Pons (tissue), 1 donor: ENCODE results near the gene EPHB1.

ENCODE experiments used
- DNase-seq: peaks from one replicate; pipeline ENCODE4 v3.0.0-alpha.2; 2016; ENCODE audit warnings: low spot score

EPHB1 gene

DNA sequence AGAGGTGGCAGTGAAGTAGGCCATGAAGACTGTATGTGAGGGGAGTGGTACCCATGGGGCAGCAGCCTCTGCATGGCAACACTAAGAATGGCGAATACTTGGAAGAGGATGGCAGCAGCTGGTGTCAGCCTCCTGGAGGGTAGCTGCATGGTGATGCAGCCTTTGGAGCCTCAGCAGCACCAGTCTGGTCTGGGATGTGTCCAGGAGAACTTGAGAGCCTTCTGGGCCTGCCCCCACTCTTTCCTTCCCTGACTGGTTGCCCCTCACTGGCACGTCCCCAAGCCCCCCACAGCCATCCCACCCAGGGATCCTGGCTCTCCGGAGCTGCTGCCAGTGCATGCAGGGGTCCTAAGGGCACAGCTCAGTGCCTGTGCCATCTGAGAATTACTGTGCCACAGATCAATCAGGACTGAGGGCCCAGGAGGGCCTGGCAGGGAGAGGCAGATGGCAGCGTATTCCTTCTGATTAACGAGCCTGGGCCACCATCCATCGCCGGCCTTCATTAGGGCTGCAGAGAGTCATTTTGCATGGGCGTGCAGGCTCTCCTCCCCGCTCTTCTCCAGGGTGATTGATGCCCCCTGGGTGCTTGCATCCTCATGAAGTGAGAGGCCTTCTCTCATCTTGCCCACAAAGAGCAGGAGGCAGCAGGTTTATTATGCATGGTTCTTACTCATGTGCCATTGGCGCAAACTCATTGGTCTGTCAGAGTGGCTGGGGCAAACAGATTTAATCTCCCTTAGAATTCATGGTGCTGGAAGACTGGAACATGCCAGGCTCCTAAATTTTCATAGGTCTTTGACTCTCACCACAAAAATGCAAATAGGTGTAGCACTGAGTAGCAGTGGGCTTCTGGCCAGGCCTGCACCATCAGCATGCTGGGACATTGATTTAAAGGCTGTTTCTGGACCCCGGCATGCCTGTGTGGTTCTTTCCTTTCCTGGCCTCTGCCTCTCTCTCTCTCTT is 116.8 kb downstream of the EPHB1 start:
- no peak for DNase-seq

GRCh38 chr3:134916276-134916961 is 121.4 kb downstream of the EPHB1 start:
- no peak for DNase-seq

GRCh38 chr3:134917631-134918030 is 122.6 kb downstream of the EPHB1 start:
- DNase-seq = no peak

DNA sequence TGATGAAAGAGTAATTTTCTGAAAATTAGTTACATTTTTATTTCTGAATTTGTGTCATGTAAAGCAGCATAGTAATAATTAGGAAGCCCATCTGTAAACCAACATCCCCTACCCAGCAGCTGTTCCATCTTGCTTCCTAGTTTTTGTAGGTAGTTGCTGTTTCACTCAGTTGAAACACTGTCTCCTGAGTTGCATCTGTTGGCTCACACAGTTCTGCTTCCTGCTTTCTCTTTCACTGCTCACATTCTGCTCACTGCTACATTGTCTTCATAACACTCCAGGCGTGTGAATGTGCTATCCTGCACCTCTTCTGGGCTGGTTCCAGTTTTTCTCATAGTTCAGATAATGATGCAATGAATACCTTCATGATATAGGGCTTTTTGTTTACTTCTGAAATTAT is 123.4 kb downstream of the EPHB1 start:
- DNase-seq = peak; percentile 38

- no peak for DNase-seq
Measured at GRCh38 chr3:134922101-134922500, 127.0 kb downstream of the EPHB1 start.

- no peak for DNase-seq
Measured at GRCh38 chr3:134922866-134923265, 127.8 kb downstream of the EPHB1 start.

GRCh38 chr3:134923286-134923685 is 128.2 kb downstream of the EPHB1 start:
- DNase-seq = no peak

- DNase-seq = no peak
Measured at GRCh38 chr3:134927599-134927998, 132.5 kb downstream of the EPHB1 start.

GRCh38 chr3:134928392-134928791 is 133.3 kb downstream of the EPHB1 start:
- DNase-seq = no peak

GRCh38 chr3:134928819-134929218 is 133.8 kb downstream of the EPHB1 start:
- no peak for DNase-seq

DNA sequence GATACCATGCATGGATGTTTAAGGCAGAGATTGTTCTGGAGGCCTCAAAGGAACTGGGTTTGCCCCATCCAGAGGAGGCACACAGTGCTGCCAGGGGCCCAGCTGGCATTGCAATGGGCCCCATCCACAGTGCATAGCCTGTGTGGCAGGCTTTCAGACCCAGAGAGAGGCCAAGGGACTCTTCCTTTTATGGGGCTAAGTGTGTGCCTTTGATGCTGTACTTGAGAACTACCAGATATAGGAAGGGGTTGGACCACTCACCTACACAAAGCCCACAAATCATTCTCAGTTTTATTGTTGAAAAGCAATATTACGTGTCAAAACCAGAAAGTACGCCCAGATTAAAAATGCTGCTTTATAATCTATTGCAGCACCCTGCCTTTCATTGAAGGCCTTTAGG is 134.9 kb downstream of the EPHB1 start:
- DNase-seq = no peak

- no peak for DNase-seq
Measured at GRCh38 chr3:134931045-134931785, 136.2 kb downstream of the EPHB1 start.

GRCh38 chr3:134932035-134932434 is 137.0 kb downstream of the EPHB1 start:
- no peak for DNase-seq

GRCh38 chr3:134933997-134934396 is 138.9 kb downstream of the EPHB1 start:
- DNase-seq = no peak

DNA sequence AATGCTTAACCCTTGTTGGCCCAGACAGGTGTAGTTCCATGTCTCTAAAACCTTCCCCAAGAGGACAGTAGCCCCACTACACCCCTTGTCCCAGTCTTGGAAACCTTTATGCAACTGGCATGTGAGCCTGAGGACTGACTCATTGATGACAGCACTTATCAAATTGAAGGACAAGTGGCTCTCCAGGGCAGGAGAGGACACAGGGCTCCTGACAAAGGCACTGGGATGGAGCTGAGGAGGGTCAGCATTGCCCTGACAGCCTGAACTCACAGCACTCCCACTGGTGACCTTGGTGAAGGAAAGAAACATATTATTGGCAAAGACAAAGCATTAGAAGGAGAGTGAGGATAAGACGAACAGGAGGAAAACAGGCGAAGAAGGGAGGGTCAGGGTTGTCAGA is 139.9 kb downstream of the EPHB1 start:
- no peak for DNase-seq

DNA sequence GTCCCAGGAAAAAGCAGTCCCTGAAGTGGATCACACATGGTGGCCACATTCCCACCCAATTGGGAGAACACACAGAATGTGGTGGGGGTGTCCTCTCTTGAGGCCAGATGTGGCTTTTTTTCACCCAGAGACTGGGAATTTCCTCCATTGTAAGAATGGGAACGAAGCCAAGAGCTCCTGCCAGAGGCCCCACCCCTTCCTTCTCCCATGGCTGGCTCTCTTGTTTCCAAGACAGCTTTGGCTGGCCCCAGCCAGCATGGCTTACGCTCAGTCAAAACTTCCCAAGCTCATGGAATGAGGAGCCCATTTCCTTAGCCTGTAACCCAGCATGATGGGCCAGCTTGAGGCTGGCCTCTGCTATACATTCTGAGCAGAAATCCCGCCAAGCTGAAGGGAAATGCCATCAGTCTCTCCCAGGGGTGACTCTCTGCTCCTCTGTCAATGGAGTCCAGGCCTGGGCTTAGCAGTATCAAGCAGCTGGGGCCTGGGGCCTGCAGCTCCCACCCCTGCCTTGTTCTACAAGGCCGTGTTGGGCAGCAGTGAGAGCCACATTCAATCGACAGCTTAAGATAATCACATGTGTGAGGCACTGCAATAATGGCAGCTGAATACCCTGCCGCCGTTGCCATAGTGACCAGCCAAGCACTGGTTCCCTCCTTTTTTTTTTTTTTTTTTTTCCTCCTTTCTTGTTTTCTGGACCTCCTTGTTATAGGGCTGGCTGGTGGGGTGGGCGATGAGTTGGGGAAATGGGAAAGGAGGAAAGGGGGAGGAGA is 142.4 kb downstream of the EPHB1 start:
- peak; percentile 9 for DNase-seq

DNA sequence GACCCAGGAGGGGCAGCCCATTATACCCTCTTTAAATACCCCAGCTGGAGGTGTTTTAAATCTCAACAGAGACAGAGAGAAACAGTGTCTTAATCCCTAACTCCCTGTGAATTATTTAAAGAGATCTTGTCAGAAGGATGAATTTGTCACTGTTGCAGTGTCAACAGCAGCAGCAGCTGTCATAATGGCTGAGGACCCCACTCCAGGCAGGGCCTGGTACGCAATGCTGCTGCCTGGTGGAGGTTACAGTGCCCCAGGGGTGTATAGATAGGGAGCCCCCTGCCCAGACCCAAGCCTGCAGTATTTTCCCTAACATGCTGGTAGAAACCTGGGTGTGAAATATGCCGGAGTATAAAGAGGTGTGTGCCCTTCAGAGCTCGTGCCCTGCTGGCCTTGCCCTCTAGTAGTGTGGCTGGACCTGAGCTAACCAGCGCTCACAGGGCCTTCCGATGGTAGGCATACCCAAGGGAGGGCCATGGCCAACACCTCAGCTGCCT is 143.0 kb downstream of the EPHB1 start:
- no peak for DNase-seq

DNA sequence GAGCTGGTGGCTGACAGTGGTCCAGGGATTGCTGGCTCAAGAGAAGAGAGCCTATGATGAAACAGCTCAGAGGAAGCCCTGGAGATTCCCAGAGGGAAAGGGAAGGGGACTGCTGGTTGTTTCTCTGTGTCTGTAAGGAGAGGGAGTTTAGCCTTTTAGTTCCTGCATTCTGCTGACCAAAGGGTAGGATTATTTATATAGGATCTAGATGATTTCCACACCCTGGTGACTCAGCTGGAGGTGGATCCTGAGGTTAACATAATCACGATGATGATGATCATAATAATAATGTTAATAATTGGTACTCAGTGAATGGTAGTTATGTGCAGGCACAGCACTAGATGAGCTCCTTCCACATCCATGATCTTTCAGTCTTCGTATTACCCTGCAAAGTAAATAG is 144.9 kb downstream of the EPHB1 start:
- DNase-seq = no peak

DNA sequence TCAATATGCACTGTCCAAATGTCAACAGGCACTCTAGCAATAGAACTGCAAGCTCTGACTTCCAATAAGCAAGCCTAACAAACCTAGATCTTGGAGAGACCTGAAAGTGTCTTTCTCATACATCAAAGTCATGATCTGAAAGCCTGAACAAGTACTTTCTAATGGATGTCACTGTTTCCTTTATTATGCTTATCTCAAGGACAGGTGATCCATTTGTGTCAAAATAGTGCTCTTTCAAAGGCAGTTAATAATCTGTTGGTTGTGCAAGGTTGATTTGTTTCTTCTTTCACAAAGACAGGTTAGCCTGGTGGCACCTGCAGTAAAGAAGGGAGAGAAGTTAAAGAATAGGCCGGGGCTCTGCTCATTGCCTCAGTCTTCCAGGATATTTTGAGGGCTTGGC is 146.8 kb downstream of the EPHB1 start:
- no peak for DNase-seq

DNA sequence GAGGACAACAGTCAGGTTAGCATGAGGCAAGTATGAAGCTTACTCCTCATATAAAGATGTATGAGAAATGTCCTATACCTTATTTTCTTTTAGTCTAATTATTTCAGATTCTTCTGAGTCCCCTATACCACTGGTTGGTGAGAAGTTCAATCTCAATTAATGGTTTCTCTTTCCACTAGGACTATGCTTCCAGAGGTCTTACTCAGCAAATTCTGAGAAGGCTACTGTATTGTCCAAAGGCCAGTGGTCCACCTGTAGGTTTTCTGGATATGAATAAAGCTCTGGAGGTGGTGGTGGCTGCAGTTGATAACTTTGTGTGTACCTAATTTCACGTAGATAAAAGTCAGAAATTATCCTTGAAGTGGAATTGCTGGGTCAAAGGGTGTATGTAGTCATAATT is 149.4 kb downstream of the EPHB1 start:
- DNase-seq = no peak

- no peak for DNase-seq
Measured at GRCh38 chr3:134949150-134949549, 154.1 kb downstream of the EPHB1 start.

GRCh38 chr3:134952371-134952770 is 157.3 kb downstream of the EPHB1 start:
- no peak for DNase-seq
